ENCODE measurements around the gene WHAMM. TPM values are rescaled to one million over a fixed set of nuclear protein-coding genes. Genes with fewer than 3 reads are reported as not detected.

The WHAMM gene
- total RNA-seq, 2 experiments from 2014 or later: 8.6 to 13.6 TPM

DNA sequence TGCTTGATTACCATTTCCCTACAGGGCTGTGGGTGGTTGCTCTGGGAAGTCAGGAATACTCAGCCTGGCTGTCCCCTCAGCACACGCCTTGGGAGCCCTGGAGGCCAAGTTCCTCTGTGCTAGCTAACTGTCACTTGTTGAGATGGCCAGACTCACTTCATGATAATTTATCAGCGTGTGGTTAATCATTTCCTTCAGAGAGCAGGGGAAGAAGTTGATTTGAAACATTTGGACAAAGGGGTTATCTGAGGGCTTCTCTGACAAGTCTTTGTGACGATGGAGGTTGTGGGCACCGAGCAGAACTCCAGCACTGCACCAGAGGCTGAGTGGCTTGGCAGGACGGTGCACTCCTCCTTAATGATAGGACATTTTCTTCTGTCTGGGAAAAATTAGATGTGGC lies 61.9 kb downstream of the WHAMM start:
- TF ChIP-seq, protein P1, sequence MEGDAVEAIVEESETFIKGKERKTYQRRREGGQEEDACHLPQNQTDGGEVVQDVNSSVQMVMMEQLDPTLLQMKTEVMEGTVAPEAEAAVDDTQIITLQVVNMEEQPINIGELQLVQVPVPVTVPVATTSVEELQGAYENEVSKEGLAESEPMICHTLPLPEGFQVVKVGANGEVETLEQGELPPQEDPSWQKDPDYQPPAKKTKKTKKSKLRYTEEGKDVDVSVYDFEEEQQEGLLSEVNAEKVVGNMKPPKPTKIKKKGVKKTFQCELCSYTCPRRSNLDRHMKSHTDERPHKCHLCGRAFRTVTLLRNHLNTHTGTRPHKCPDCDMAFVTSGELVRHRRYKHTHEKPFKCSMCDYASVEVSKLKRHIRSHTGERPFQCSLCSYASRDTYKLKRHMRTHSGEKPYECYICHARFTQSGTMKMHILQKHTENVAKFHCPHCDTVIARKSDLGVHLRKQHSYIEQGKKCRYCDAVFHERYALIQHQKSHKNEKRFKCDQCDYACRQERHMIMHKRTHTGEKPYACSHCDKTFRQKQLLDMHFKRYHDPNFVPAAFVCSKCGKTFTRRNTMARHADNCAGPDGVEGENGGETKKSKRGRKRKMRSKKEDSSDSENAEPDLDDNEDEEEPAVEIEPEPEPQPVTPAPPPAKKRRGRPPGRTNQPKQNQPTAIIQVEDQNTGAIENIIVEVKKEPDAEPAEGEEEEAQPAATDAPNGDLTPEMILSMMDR (conservative IDR thresholded peaks at IDR 0.05; ENCODE audit: low read length): no peak
- TF ChIP-seq EZH2phosphoT487 (IDR thresholded peaks at IDR 0.05; ENCODE audit: borderline replicate concordance, low read depth, low read length): no peak
- Histone ChIP-seq H3K36me3 (ENCODE audit: insufficient read depth, low read length) (no peaks in the 10 kb centered on the region), H3K4me2 (ENCODE audit: low read length) (no peak overlapping the region), H3K9me2 (ENCODE audit: insufficient read depth, low read length) (no peaks in the 10 kb centered on the region), H4K20me1 (ENCODE audit: insufficient read depth, low read length) (no peaks in the 10 kb centered on the region), H3K9me3 (ENCODE audit: low read length) (no peaks in the 10 kb centered on the region), H3K79me2 (ENCODE audit: insufficient read depth, low read depth, low read length) (no peaks in the 10 kb centered on the region), H3K27ac (ENCODE audit: low read depth, low read length, poor library complexity, severe bottlenecking) (no peak overlapping the region), H3K4me3 (ENCODE audit: low read depth, low read length, poor library complexity, severe bottlenecking) (no peak overlapping the region), H2AFZ (ENCODE audit: low read length) (no peak overlapping the region), H3K4me1 (ENCODE audit: insufficient read depth, low read length, poor library complexity, severe bottlenecking) (no peaks in the 10 kb centered on the region)
- CTCF ChIA-PET (ENCODE audit: unreplicated experiment): no interaction called here
- no peak for DNase-seq (ENCODE audit: low spot score)
- no TSS peak for BruUV-seq (replicated peaks)
- intact Hi-C loops (cut with micrococcal nuclease; ENCODE audit: unreplicated experiment): no loop called here
- POLR2A ChIA-PET: no interaction called here

DNA sequence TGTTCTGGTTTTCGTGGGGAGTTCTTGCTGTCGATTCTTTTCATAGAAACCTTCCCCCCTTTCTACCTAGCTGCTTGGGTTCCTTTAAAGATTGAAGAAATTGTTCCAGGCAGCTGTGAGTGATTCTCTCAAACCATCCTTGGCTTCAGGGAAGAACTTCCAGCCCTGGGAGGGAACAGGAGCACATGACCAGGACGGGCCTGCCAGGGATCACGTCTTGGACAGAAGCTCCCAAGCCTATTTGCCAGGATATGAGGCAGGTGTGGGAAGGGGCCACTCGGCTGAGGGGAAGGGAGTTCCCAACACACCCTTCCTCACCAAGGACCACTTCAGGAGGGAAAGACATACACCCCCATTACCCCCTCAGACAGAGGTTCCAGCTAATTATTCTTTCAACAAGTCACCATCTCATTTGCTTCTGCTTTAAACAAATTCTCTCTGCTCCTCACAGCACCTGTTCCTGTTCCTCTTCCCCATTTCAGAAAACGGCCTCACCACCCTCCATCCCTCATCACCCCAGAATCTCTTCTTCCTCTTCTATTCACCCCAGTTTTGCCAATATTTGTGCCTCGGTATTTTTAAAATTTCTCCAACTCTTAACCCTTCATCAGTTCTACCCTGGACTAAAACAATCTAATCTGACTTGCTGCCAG lies 62.5 kb downstream of the WHAMM start:
- H4K20me1 ChIP-seq (ENCODE audit: insufficient read depth, low read length): no peaks in the 10 kb centered on the region
- H3K27ac ChIP-seq (ENCODE audit: low read depth, low read length, poor library complexity, severe bottlenecking): no peak overlapping the region
- no peak for DNase-seq (ENCODE audit: low spot score)
- H2AFZ ChIP-seq (ENCODE audit: low read length): no peak overlapping the region
- H3K4me2 ChIP-seq (ENCODE audit: low read length): no peak overlapping the region
- CTCF ChIA-PET (ENCODE audit: unreplicated experiment): no interaction called here
- TF ChIP-seq, protein P1 (conservative IDR thresholded peaks at IDR 0.05; ENCODE audit: low read length): no peak
- no peak for TF ChIP-seq EZH2phosphoT487 (IDR thresholded peaks at IDR 0.05; ENCODE audit: borderline replicate concordance, low read depth, low read length)
- no peaks in the 10 kb centered on the region for H3K79me2 ChIP-seq (ENCODE audit: insufficient read depth, low read depth, low read length)
- H3K4me3 ChIP-seq (ENCODE audit: low read depth, low read length, poor library complexity, severe bottlenecking): no peak overlapping the region
- intact Hi-C loops (cut with micrococcal nuclease; ENCODE audit: unreplicated experiment): no loop called here
- no peaks in the 10 kb centered on the region for H3K9me2 ChIP-seq (ENCODE audit: insufficient read depth, low read length)
- BruUV-seq (replicated peaks): no TSS peak
- H3K9me3 ChIP-seq (ENCODE audit: low read length): no peaks in the 10 kb centered on the region
- POLR2A ChIA-PET: no interaction called here
- no peaks in the 10 kb centered on the region for H3K36me3 ChIP-seq (ENCODE audit: insufficient read depth, low read length)
- no peaks in the 10 kb centered on the region for H3K4me1 ChIP-seq (ENCODE audit: insufficient read depth, low read length, poor library complexity, severe bottlenecking)

DNA sequence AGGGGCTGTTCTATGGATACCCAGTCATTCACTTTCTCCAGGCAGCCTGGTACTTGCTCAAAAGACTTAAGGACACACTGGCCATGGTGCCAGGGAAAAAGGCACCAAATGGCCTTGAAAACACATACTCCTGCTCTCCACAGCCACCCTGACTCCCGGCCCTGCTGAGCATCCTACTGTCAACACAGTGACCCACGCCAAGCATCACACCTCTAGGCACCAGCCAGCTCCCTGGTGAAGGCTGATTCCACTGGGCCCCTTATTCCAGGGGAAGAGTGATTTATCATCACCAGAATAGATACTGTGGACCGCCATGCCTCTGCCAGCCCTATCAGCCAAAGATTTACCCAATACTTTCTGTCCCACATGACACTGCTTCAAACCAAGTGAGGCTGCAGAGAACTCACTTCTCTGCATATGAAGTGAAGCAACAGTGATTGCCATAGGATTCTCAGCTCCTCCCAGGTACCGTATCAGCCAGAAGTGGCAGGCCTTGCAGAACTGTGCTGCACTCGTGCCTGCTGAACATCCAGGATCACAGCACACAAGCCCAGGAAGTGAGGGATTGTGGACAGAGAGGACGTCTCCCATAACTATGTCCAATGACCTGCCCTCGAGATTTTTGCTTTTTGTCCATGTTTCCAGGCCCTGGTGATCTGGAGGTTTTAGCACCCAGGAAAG lies 63.7 kb downstream of the WHAMM start:
- no peak overlapping the region for H2AFZ ChIP-seq (ENCODE audit: low read length)
- H3K9me2 ChIP-seq (ENCODE audit: insufficient read depth, low read length): no peaks in the 10 kb centered on the region

More for the DNA sequence above, 63.7 kb downstream of the WHAMM start:
- no peaks in the 10 kb centered on the region for H3K36me3 ChIP-seq (ENCODE audit: insufficient read depth, low read length)
- no peaks in the 10 kb centered on the region for H3K4me1 ChIP-seq (ENCODE audit: insufficient read depth, low read length, poor library complexity, severe bottlenecking)
- H3K9me3 ChIP-seq (ENCODE audit: low read length): no peaks in the 10 kb centered on the region
- H3K79me2 ChIP-seq (ENCODE audit: insufficient read depth, low read depth, low read length): no peaks in the 10 kb centered on the region
- TF ChIP-seq, protein P1 (conservative IDR thresholded peaks at IDR 0.05; ENCODE audit: low read length): no peak
- no peak for TF ChIP-seq EZH2phosphoT487 (IDR thresholded peaks at IDR 0.05; ENCODE audit: borderline replicate concordance, low read depth, low read length)
- ChIA-PET POLR2A (no interaction called here), CTCF (ENCODE audit: unreplicated experiment) (no interaction called here)
- no peak overlapping the region for H3K4me2 ChIP-seq (ENCODE audit: low read length)
- no peaks in the 10 kb centered on the region for H4K20me1 ChIP-seq (ENCODE audit: insufficient read depth, low read length)
- no peak overlapping the region for H3K27ac ChIP-seq (ENCODE audit: low read depth, low read length, poor library complexity, severe bottlenecking)
- intact Hi-C loops (cut with micrococcal nuclease; ENCODE audit: unreplicated experiment): no loop called here
- no peak overlapping the region for H3K4me3 ChIP-seq (ENCODE audit: low read depth, low read length, poor library complexity, severe bottlenecking)
- BruUV-seq (replicated peaks): no TSS peak
- DNase-seq (ENCODE audit: low spot score): no peak
